Measurements from ENCODE around the gene TCF7L2.

TCF7L2 gene

DNA sequence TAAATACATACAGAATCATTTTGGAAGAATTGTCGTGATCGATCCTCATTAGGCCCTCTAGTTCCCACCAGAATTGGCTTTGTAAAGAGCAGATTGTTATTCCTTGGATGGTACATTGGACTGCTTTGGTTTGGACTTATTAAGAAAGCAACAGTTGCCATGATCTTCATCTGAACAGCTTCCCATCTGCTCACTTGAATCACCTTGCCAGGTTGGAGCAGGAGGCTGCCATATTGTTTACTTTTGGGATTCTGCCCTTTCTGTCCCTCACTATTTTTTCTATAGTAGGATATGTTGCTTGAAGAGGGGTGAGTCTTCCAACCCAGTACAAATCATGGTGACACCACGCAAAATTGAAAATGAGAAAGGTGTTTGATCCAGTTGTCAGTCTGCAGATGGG, 199.6 kb downstream of the TCF7L2 start:
- H3K4me3 ChIP-seq (ENCODE audit: low read length): no peak overlapping the region
- H3K4me2 ChIP-seq (ENCODE audit: low read length): no peak overlapping the region
- no peaks in the 10 kb centered on the region for H3K79me2 ChIP-seq (ENCODE audit: control insufficient read depth, low read length)
- no peaks in the 10 kb centered on the region for H3K4me1 ChIP-seq (ENCODE audit: control insufficient read depth, low read length)
- no peaks in the 10 kb centered on the region for H3K9me2 ChIP-seq (replicated peaks; ENCODE audit: control insufficient read depth, low read length)
- no peaks in the 10 kb centered on the region; the same call in 1 of the 2 replicates for H3K36me3 ChIP-seq (ENCODE audit: control insufficient read depth, low read length)
- H4K20me1 ChIP-seq (ENCODE audit: control insufficient read depth, insufficient read depth, low read depth, low read length): no peaks in the 10 kb centered on the region
- no peaks in the 10 kb centered on the region for H3K9me3 ChIP-seq (ENCODE audit: control insufficient read depth, insufficient read depth, low read length)
- TF ChIP-seq EZH2phosphoT487 (IDR thresholded peaks at IDR 0.05; ENCODE audit: borderline replicate concordance, low read length): no peak
- TF ChIP-seq, protein P1, sequence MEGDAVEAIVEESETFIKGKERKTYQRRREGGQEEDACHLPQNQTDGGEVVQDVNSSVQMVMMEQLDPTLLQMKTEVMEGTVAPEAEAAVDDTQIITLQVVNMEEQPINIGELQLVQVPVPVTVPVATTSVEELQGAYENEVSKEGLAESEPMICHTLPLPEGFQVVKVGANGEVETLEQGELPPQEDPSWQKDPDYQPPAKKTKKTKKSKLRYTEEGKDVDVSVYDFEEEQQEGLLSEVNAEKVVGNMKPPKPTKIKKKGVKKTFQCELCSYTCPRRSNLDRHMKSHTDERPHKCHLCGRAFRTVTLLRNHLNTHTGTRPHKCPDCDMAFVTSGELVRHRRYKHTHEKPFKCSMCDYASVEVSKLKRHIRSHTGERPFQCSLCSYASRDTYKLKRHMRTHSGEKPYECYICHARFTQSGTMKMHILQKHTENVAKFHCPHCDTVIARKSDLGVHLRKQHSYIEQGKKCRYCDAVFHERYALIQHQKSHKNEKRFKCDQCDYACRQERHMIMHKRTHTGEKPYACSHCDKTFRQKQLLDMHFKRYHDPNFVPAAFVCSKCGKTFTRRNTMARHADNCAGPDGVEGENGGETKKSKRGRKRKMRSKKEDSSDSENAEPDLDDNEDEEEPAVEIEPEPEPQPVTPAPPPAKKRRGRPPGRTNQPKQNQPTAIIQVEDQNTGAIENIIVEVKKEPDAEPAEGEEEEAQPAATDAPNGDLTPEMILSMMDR (IDR thresholded peaks at IDR 0.05; ENCODE audit: low read depth, low read length, poor library complexity, severe bottlenecking): no peak
- H3F3A ChIP-seq (ENCODE audit: control insufficient read depth, insufficient read depth): no peaks in the 10 kb centered on the region
- H3K27me3 ChIP-seq (ENCODE audit: control insufficient read depth, low read length): no peaks in the 10 kb centered on the region
- H3K27ac ChIP-seq (ENCODE audit: low read depth, low read length): no peak overlapping the region

DNA sequence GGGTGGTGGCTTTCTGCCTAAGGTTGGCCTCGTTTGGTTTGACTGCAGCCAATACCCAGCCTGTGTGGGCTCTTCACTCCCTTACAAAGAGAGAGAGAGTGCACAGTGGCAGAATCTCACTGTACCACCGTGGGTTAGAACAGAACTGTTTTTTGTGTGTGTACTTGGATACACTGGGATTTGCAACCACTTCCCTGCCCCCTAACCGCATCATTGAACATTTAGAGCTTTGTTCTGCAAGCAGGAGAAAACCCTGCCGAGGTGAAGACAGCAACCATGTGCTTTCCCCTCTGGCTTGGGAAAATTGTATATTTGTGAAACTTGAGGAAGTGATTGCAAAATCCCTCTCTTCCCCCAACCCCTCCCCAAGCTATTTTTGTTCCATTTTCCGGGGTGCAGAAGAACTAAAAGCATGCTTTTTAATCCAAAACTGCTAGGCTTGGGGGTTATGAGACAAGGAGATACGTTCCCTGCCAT, 201.2 kb downstream of the TCF7L2 start:
- Histone ChIP-seq H3K4me2 (ENCODE audit: low read length) (no peak overlapping the region), H3K9me2 (replicated peaks; ENCODE audit: control insufficient read depth, low read length) (no peaks in the 10 kb centered on the region), H3K36me3 (ENCODE audit: control insufficient read depth, low read length) (no peaks in the 10 kb centered on the region; the same call in 1 of the 2 replicates), H3K9me3 (ENCODE audit: control insufficient read depth, insufficient read depth, low read length) (no peaks in the 10 kb centered on the region), H3K27me3 (ENCODE audit: control insufficient read depth, low read length) (no peaks in the 10 kb centered on the region), H3K27ac (ENCODE audit: low read depth, low read length) (no peak overlapping the region), H3K4me1 (ENCODE audit: control insufficient read depth, low read length) (no peaks in the 10 kb centered on the region), H3K4me3 (ENCODE audit: low read length) (no peak overlapping the region), H4K20me1 (ENCODE audit: control insufficient read depth, insufficient read depth, low read depth, low read length) (no peaks in the 10 kb centered on the region), H3F3A (ENCODE audit: control insufficient read depth, insufficient read depth) (no peaks in the 10 kb centered on the region), H3K79me2 (ENCODE audit: control insufficient read depth, low read length) (no peaks in the 10 kb centered on the region)
- TF ChIP-seq, protein P1 (IDR thresholded peaks at IDR 0.05; ENCODE audit: low read depth, low read length, poor library complexity, severe bottlenecking): no peak
- TF ChIP-seq EZH2phosphoT487 (IDR thresholded peaks at IDR 0.05; ENCODE audit: borderline replicate concordance, low read length): no peak

DNA sequence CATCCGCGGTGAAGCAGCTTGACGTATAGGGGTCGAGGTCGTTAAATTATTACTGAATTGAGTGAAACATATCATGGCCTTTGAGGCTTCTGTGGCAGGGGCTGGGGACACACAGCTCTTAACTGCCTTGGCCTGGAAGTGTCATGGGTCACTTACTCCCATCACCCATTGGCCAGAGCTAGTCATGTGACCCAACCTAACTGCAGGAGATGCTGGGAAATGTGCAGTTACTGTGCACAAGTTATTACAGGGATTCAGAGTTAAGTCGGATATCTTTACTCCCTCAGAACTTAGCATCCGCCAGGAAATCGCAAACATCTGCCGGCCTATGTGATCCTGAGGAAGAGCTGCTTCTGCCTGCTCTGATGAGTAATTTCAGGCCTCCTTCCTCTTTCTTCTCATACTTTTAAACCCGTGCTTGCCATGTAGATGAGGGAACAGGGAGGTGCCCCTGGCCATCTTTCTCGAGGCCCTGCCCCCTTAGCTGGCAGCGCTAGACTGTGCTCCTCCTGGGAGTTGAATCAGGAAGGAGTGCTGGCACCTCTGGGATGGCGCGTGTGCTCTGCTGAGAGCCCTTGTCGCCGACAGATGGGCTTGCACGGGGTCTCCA, 203.6 kb downstream of the TCF7L2 start:
- H3K36me3 ChIP-seq (ENCODE audit: control insufficient read depth, low read length): no peaks in the 10 kb centered on the region; the same call in 1 of the 2 replicates
- no peaks in the 10 kb centered on the region for H3K9me2 ChIP-seq (replicated peaks; ENCODE audit: control insufficient read depth, low read length)
- H4K20me1 ChIP-seq (ENCODE audit: control insufficient read depth, insufficient read depth, low read depth, low read length): no peaks in the 10 kb centered on the region
- no peak overlapping the region for H3K4me2 ChIP-seq (ENCODE audit: low read length)
- no peaks in the 10 kb centered on the region for H3K79me2 ChIP-seq (ENCODE audit: control insufficient read depth, low read length)
- no peaks in the 10 kb centered on the region for H3K27me3 ChIP-seq (ENCODE audit: control insufficient read depth, low read length)
- H3K4me1 ChIP-seq (ENCODE audit: control insufficient read depth, low read length): no peaks in the 10 kb centered on the region
- no peaks in the 10 kb centered on the region for H3K9me3 ChIP-seq (ENCODE audit: control insufficient read depth, insufficient read depth, low read length)
- no peak overlapping the region for H3K4me3 ChIP-seq (ENCODE audit: low read length)
- no peaks in the 10 kb centered on the region for H3F3A ChIP-seq (ENCODE audit: control insufficient read depth, insufficient read depth)
- H3K27ac ChIP-seq (ENCODE audit: low read depth, low read length): no peak overlapping the region
- TF ChIP-seq EZH2phosphoT487 (IDR thresholded peaks at IDR 0.05; ENCODE audit: borderline replicate concordance, low read length): no peak
- TF ChIP-seq, protein P1 (IDR thresholded peaks at IDR 0.05; ENCODE audit: low read depth, low read length, poor library complexity, severe bottlenecking): no peak

All from DOHH2 (cell line).